GM19324 (cell line): ENCODE results near the gene PRR27.
"Not testable (repeated sequence)": the region's sequence is repeated elsewhere in the genome, so short reads cannot be mapped to it uniquely, and the experiment has no call there.

Source experiments
- ATAC-seq: cut with Tn5 transposase; IDR thresholded peaks from one replicate; pipeline ENCODE4 v1.9.1; 2021; ENCODE audit warnings: mild to moderate bottlenecking, moderate library complexity; ENCODE audit not compliant: unreplicated experiment, low FRiP score

The PRR27 gene

GRCh38 chr4:70196857-70197256 lies 42.8 kb downstream of the PRR27 start:
- no peak for ATAC-seq

- no peak for ATAC-seq
Measured at GRCh38 chr4:70197842-70198241, 43.8 kb downstream of the PRR27 start.

DNA sequence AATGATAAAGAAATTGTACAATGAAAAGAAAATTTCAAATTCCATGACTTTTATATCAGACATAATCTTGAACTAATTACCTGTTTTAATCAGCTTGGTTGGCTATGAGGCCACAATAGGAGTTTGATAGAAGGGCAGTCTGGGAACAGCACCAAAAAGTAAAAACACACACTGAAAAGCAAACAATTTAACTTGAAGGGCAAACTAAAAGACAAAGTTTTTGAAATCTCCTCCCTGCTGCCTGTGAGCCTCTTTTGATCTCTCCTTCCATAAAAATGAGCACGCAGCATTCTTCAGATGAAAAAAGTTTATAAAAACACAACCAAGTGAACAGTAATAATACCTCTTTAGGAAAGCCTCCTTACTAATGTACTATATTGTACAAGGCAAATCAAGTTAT lies 49.6 kb downstream of the PRR27 start:
- no peak for ATAC-seq

GRCh38 chr4:70212752-70213151 lies 58.7 kb downstream of the PRR27 start:
- not testable (repeated sequence) for ATAC-seq
